Spleen (tissue), 11 donors: ENCODE measurements around the gene TLR9. TPM values are rescaled to one million over a fixed set of nuclear protein-coding genes. Genes with fewer than 3 reads are reported as not detected.

Experiments
- DNase-seq: peaks from one replicate; pipeline ENCODE4 v3.0.0-alpha.2; 2020
- H3K27ac ChIP-seq, 8 donors: fragments of 200-600 bp; sonication (generic) in 7 of 8; 1 replicate in 4 of 8; 2 replicates in 4 of 8; pipeline versions ENCODE4 v1.5.0 to v1.8.0; 2016 to 2021; ENCODE audit warnings: inconsistent platforms in 4 of 8, mild to moderate bottlenecking in 4 of 8, moderate library complexity in 1 of 8
- H3K27me3 ChIP-seq, 7 donors: fragments of 200-600 bp; sonication (generic) in 6 of 7; replicated peaks in 1 of 7; 1 replicate in 4 of 7; 2 replicates in 3 of 7; pipeline versions ENCODE4 v1.5.0 to v1.8.0; 2016 to 2021; ENCODE audit warnings: inconsistent platforms in 3 of 7, mild to moderate bottlenecking in 1 of 7
- H3K36me3 ChIP-seq, 6 donors: fragments of 200-600 bp; sonication (generic) in 5 of 6; 1 replicate in 4 of 6; 2 replicates in 2 of 6; pipeline versions ENCODE4 v1.5.0 to v1.8.0; 2016 to 2021; ENCODE audit warnings: inconsistent platforms in 2 of 6
- H3K4me1 ChIP-seq, 6 donors: fragments of 200-600 bp; sonication (generic) in 5 of 6; 1 replicate in 3 of 6; 2 replicates in 3 of 6; pipeline versions ENCODE4 v1.5.0 to v1.8.0; 2016 to 2021; ENCODE audit warnings: inconsistent platforms in 3 of 6
- H3K4me3 ChIP-seq, 8 donors: fragments of 200-600 bp; sonication (generic) in 7 of 8; 1 replicate in 4 of 8; 2 replicates in 4 of 8; pipeline versions ENCODE4 v1.5.0 to v1.8.0; 2016 to 2021; ENCODE audit warnings: inconsistent platforms in 4 of 8, mild to moderate bottlenecking in 4 of 8, moderate library complexity in 2 of 8
- H3K9me3 ChIP-seq, 8 donors: fragments of 200-600 bp; sonication (generic) in 7 of 8; 1 replicate in 4 of 8; 2 replicates in 4 of 8; pipeline versions ENCODE4 v1.5.0 to v1.8.0; 2016 to 2021; ENCODE audit warnings: inconsistent platforms in 4 of 8
- CTCF ChIP-seq, 11 experiments: fragments of 200-600 bp in 7 of 11; fragments of 450-650 bp in 4 of 11; sonication (generic) in 4 of 11; IDR thresholded peaks in 8 of 11; conservative IDR thresholded peaks in 3 of 11; 1 replicate in 7 of 11; 2 replicates in 4 of 11; pipeline versions ENCODE4 v1.4.0 to v1.8.0; 2016 to 2021; ENCODE audit warnings: antibody characterized with exemption in 11 of 11, inconsistent platforms in 4 of 11, mild to moderate bottlenecking in 1 of 11
- POLR2A ChIP-seq, 3 donors: fragments of 450-650 bp; IDR thresholded peaks; one replicate each; pipeline ENCODE4 v1.5.1; 2017; ENCODE audit warnings: antibody characterized with exemption in 3 of 3, mild to moderate bottlenecking in 1 of 3
- POLR2AphosphoS5 ChIP-seq, 3 donors: sonication (generic); formaldehyde crosslinking; IDR thresholded peaks; one replicate each; pipeline ENCODE4 v1.5.1; 2017; ENCODE audit warnings: antibody characterized with exemption in 3 of 3
- WGBS, 5 donors: extraction: QIAGEN DNeasy Blood & Tissue Kit in 3 of 5; methylation state at CpG; one replicate each; pipeline versions ENCODE4 v1.1.5 to v1.1.7; 2013 to 2018; 5-methylcytosine and 5-hydroxymethylcytosine counted together
- intact Hi-C: fragments of 100-400 bp; cut with DNase I; formaldehyde crosslinking; loops from one replicate; pipeline ENCODE4 v1.15.0; 2023; ENCODE audit warnings: low total_unique reads
- polyA plus RNA-seq, 3 donors: library from polyadenylated mRNA; stranded (reverse); fragments of 200-250 nt; gene quantifications; one replicate each; pipeline ENCODE4 v1.2.1, GENCODE V29; 2013
- total RNA-seq, 7 donors: library from RNA; depleted of rRNA in 3 of 7; stranded (reverse); fragments of >200 nt in 3 of 7; fragmentation: NEBNext Ultra II Directional in 4 of 7; extraction: Animal tissue kit (Norgen Biotek cat#: 25700) in 4 of 7; gene quantifications; one replicate each; pipeline versions ENCODE4 v1.1.0 to v1.2.1, GENCODE V29; 2016 to 2021
- donor health status: healthy with polysubstance abuse.
- donor health status: DM: no; HTN: no; CAD: no; lungs with moderate emphysema.
- donor health status: DM: no; HTN: no; CAD: no.
- donor health status: Bipolar disorder and iron deficiency.
- donor health status: healthy.
- donor health status: DM: no; HTN: no; CAD: no.
- donor health status: DM: yes; HTN: yes; CAD: no.

TLR9 gene
- total and polyA plus RNA-seq, 10 donors: 0.55 to 7.7 (median 3.8) TPM; not detected in 1

GRCh38 chr3:52176951-52177700, 48.3 kb downstream of the TLR9 start:
- Histone ChIP-seq H3K4me3 (no peak overlapping the region), H3K27me3 (no peaks in the 10 kb centered on the region), H3K27ac (no peak overlapping the region), H3K36me3 (no peaks in the 10 kb centered on the region), H3K9me3 (no peaks in the 10 kb centered on the region), H3K4me1 (peaks cover 4 to 35% (median 17%) of the 10 kb centered on the region in 6 donors)
- peak; percentile 70 for DNase-seq
- no peak for TF ChIP-seq CTCF (IDR thresholded peaks at IDR 0.05 in 8 of 11, conservative IDR thresholded peaks at IDR 0.05 in 3 of 11)
- peak in 2 of 3 donors; percentile 17 to 63 for TF ChIP-seq POLR2AphosphoS5 (IDR thresholded peaks at IDR 0.05)
- TF ChIP-seq POLR2A (IDR thresholded peaks at IDR 0.05): no peak
- WGBS, 5 donors: 64 to 80% (median 70%) methylated on average over 12 to 15 of the region's 15 CpGs
- intact Hi-C loops: no loop called here

GRCh38 chr3:52176180-52176752, 49.2 kb downstream of the TLR9 start:
- H3K27ac ChIP-seq: no peak overlapping the region
- H3K9me3 ChIP-seq: no peaks in the 10 kb centered on the region
- 87 to 96% (median 89%) methylated on average over 5 to 8 of the region's 8 CpGs for WGBS, 5 donors
- no peaks in the 10 kb centered on the region for H3K36me3 ChIP-seq
- intact Hi-C loops: no loop called here
- no peak overlapping the region for H3K4me3 ChIP-seq
- DNase-seq: peak; percentile 41
- TF ChIP-seq POLR2AphosphoS5 (IDR thresholded peaks at IDR 0.05) (no peak), POLR2A (IDR thresholded peaks at IDR 0.05) (no peak), CTCF (IDR thresholded peaks at IDR 0.05 in 8 of 11, conservative IDR thresholded peaks at IDR 0.05 in 3 of 11) (no peak)
- H3K4me1 ChIP-seq: peaks cover 4 to 27% (median 15%) of the 10 kb centered on the region in 6 donors
- no peaks in the 10 kb centered on the region for H3K27me3 ChIP-seq

- TF ChIP-seq POLR2AphosphoS5 (IDR thresholded peaks at IDR 0.05) (no peak), CTCF (IDR thresholded peaks at IDR 0.05 in 8 of 11, conservative IDR thresholded peaks at IDR 0.05 in 3 of 11) (no peak), POLR2A (IDR thresholded peaks at IDR 0.05) (no peak)
Measured at GRCh38 chr3:52175416-52176179, 49.8 kb downstream of the TLR9 start.

More at GRCh38 chr3:52175416-52176179, 49.8 kb downstream of the TLR9 start:
- Histone ChIP-seq H3K36me3 (no peaks in the 10 kb centered on the region), H3K9me3 (no peaks in the 10 kb centered on the region), H3K27me3 (no peaks in the 10 kb centered on the region), H3K4me3 (no peak overlapping the region), H3K27ac (no peak overlapping the region), H3K4me1 (peaks cover 4 to 23% (median 15%) of the 10 kb centered on the region in 6 donors)
- 90 to 95% (median 92%) methylated on average over 12 to 14 of the region's 14 CpGs for WGBS, 5 donors
- intact Hi-C loops: no loop called here
- peak; percentile 48 for DNase-seq
